Right atrium auricular region (tissue), 2 donors: Measurements from ENCODE around the gene GAMT. TPM values are rescaled to one million over a fixed set of nuclear protein-coding genes. Genes with fewer than 3 reads are reported as not detected.
A peak's percentile ranks its signal among the peaks of the same experiment; 100 is the strongest.

Source experiments
- DNase-seq: peaks from one replicate; pipeline ENCODE4 v3.0.0-alpha.2; 2019; ENCODE audit warnings: low spot score
- H3K27ac ChIP-seq, 2 donors: fragments of 200-600 bp; sonication (generic); 1 replicate in 1 of 2; 2 replicates in 1 of 2; pipeline ENCODE4 v1.5.1; 2016 to 2019
- H3K27me3 ChIP-seq, 2 donors: fragments of 200-600 bp; sonication (generic); one replicate each; pipeline versions ENCODE4 v1.5.1 to v1.6.0; 2017 to 2019
- H3K36me3 ChIP-seq: fragments of 200-600 bp; sonication (generic); one replicate; pipeline ENCODE4 v1.5.1; 2016
- H3K4me1 ChIP-seq, 2 donors: fragments of 200-600 bp; sonication (generic); one replicate each; pipeline versions ENCODE4 v1.5.1 to v1.6.0; 2017 to 2019
- H3K4me3 ChIP-seq, 2 donors: fragments of 200-600 bp; sonication (generic); 1 replicate in 1 of 2; 2 replicates in 1 of 2; pipeline ENCODE4 v1.5.1; 2017 to 2019; ENCODE audit warnings: mild to moderate bottlenecking in 1 of 2, moderate library complexity in 1 of 2
- H3K9me3 ChIP-seq, 2 donors: fragments of 200-600 bp; sonication (generic); one replicate each; pipeline ENCODE4 v1.5.1; 2019
- CTCF ChIP-seq, 2 donors: fragments of 200-600 bp; sonication (generic); IDR thresholded peaks; one replicate each; pipeline ENCODE4 v1.5.1; 2019; ENCODE audit warnings: antibody characterized with exemption in 2 of 2
- total RNA-seq, 2 donors: library from RNA; depleted of rRNA; stranded (reverse); fragments of >200 nt; gene quantifications; one replicate each; pipeline ENCODE4 v1.1.0, GENCODE V29; 2016

GAMT gene
- total RNA-seq, 2 donors from 2014 or later: 45.8 to 92.5 TPM

- no peak for DNase-seq
- H3K27ac ChIP-seq: no peak overlapping the region
- no peaks in the 10 kb centered on the region for H3K27me3 ChIP-seq
- H3K9me3 ChIP-seq: no peaks in the 10 kb centered on the region
- peaks cover 35% of the 10 kb centered on the region for H3K36me3 ChIP-seq
- H3K4me1 ChIP-seq: peaks cover 0 to 36% of the 10 kb centered on the region in 2 donors
- H3K4me3 ChIP-seq: no peak overlapping the region
- TF ChIP-seq CTCF (IDR thresholded peaks at IDR 0.05): no peak
Measured at GRCh38 chr19:1377176-1377964, 24.0 kb downstream of the GAMT start.

GRCh38 chr19:1376415-1376805 is 24.9 kb downstream of the GAMT start:
- peaks cover 40% of the 10 kb centered on the region for H3K36me3 ChIP-seq

GRCh38 chr19:1374250-1374577 is 27.1 kb downstream of the GAMT start:
- Histone ChIP-seq H3K4me1 (peaks cover 0 to 30% of the 10 kb centered on the region in 2 donors), H3K27me3 (no peaks in the 10 kb centered on the region), H3K4me3 (no peak overlapping the region), H3K36me3 (peaks cover 62% of the 10 kb centered on the region), H3K27ac (peak overlapping the region; percentile 85 to 93), H3K9me3 (no peaks in the 10 kb centered on the region)
- no peak for DNase-seq
- TF ChIP-seq CTCF (IDR thresholded peaks at IDR 0.05): no peak

More at GRCh38 chr19:1376415-1376805, 24.9 kb downstream of the GAMT start:
- H3K9me3 ChIP-seq: no peaks in the 10 kb centered on the region
- no peak overlapping the region for H3K4me3 ChIP-seq
- H3K27ac ChIP-seq: no peak overlapping the region
- peaks cover 0 to 27% of the 10 kb centered on the region in 2 donors for H3K4me1 ChIP-seq
- no peaks in the 10 kb centered on the region for H3K27me3 ChIP-seq
- DNase-seq: no peak
- TF ChIP-seq CTCF (IDR thresholded peaks at IDR 0.05): no peak

- no peak for DNase-seq
- no peaks in the 10 kb centered on the region for H3K27me3 ChIP-seq
- peaks cover 64% of the 10 kb centered on the region for H3K36me3 ChIP-seq
- no peak overlapping the region for H3K4me3 ChIP-seq
- TF ChIP-seq CTCF (IDR thresholded peaks at IDR 0.05): no peak
- H3K9me3 ChIP-seq: no peaks in the 10 kb centered on the region
- H3K4me1 ChIP-seq: peaks cover 0 to 30% of the 10 kb centered on the region in 2 donors
- peak overlapping the region; percentile 85 to 93 for H3K27ac ChIP-seq
Measured at GRCh38 chr19:1373534-1374249, 27.6 kb downstream of the GAMT start.

GRCh38 chr19:1373042-1373533 is 28.3 kb downstream of the GAMT start:
- peak overlapping the region; percentile 85 to 93 for H3K27ac ChIP-seq
- peaks cover 0 to 30% of the 10 kb centered on the region in 2 donors for H3K4me1 ChIP-seq
- H3K9me3 ChIP-seq: no peaks in the 10 kb centered on the region
- no peak for DNase-seq
- TF ChIP-seq CTCF (IDR thresholded peaks at IDR 0.05): no peak
- peaks cover 66% of the 10 kb centered on the region for H3K36me3 ChIP-seq
- H3K4me3 ChIP-seq: no peak overlapping the region
- no peaks in the 10 kb centered on the region for H3K27me3 ChIP-seq
